Stomach (tissue), 4 donors: ENCODE data around the gene PTPRF.

Source experiments
- CTCF ChIP-seq, 7 experiments: fragments of 450-650 bp in 4 of 7; fragments of 200-600 bp in 3 of 7; sonication (generic) in 3 of 7; IDR thresholded peaks; one replicate each; pipeline ENCODE4 v1.5.1; 2016 to 2019; ENCODE audit warnings: antibody characterized with exemption in 7 of 7, control low read depth in 2 of 7, mild to moderate bottlenecking in 1 of 7
- EP300 ChIP-seq: sonication (generic); formaldehyde crosslinking; IDR thresholded peaks from one replicate; pipeline ENCODE4 v1.6.1; 2017; ENCODE audit warnings: antibody characterized with exemption
- POLR2A ChIP-seq, 4 donors: fragments of 450-650 bp; IDR thresholded peaks; one replicate each; pipeline ENCODE4 v1.6.1; 2016; ENCODE audit warnings: antibody characterized with exemption in 4 of 4, control low read depth in 2 of 4, mild to moderate bottlenecking in 1 of 4, moderate library complexity in 1 of 4
- POLR2AphosphoS5 ChIP-seq, 3 donors: sonication (generic); formaldehyde crosslinking; IDR thresholded peaks; one replicate each; pipeline ENCODE4 v1.6.1; 2016; ENCODE audit warnings: antibody characterized with exemption in 3 of 3

GRCh38 chr1:43592051-43592665 lies 61.5 kb downstream of the PTPRF start:
- no peak for TF ChIP-seq CTCF (IDR thresholded peaks at IDR 0.05)
- no peak for TF ChIP-seq POLR2A (IDR thresholded peaks at IDR 0.05)
- TF ChIP-seq EP300, result no peak
- no peak for TF ChIP-seq POLR2AphosphoS5 (IDR thresholded peaks at IDR 0.05)
